Measurements from ENCODE around the gene CENPC.
"Not testable (repeated sequence)": the region's sequence is repeated elsewhere in the genome, so short reads cannot be mapped to it uniquely, and the experiment has no call there.

Gene CENPC

DNA sequence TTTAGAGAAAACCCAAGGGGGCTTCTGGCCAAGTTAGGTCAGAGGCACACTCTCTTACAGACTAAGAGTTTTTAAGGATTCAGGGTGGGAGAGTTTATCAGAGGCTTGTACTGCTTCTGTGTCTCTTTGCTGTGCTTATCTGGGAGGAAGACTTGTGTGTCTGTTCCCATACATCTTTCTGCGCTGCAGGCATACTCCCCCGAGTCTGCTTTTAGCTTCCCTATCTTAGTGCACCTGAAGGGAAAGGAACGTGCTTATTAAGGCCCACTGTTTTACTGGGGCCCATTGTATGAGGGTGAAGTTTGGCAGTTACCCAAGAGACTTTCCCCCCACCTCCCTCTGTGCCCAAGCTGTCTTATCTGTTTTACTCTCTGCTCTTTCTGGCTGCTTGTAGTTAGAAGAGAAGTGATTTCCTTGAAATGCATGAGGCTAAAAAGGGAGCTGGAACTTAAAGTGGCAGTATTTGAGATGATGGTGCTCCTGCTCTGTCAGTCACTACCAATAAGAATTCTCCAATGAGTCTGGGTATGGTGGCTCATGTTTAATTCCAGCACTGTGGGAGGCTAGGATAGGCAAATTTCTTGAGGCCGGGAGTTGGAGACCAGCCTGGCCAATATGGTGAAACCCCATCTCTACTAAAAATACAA, 7.0 kb upstream of the CENPC start:
- DNase-seq (ENCODE audit: low read depth), result not testable (repeated sequence)

DNA sequence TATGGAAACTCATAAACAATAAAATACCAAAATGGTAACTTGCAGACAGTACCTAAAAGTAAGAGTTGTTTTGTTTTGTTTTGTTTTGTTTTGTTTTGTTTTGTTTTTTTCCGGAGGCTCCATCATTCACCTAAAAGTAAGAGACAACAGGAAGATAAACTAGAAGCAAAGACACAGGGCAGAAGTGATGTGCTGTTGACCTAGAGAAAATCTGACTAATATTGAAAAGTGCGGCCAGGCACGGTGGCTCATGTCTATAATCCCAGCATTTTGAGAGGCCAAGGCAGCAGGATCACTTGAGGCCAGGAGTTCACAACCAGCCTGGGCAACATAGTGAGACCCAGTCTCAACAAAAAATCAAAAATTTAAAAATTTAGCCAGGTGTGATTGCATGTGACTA, 5.6 kb upstream of the CENPC start:
- no peak for DNase-seq (ENCODE audit: low read depth)

DNA sequence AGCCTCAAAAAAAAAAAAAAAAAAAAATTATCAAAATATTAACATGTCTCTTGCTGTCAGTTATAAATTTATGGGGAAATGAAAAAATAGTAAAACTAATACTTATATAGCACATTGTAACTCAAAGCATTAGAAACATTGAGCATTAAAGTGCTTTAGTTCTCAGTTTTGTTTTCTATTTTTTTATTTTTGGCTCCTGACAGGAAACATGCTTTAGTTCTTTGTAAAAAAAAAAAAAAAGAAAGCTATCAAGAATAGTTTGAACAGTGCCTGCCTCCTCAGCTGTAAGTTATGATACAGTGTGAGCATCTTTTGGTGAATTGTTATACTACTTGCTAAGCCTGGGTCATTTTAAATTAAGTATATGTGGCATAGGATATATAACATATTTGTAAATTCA, 5.1 kb upstream of the CENPC start:
- DNase-seq (ENCODE audit: low read depth), result no peak

DNA sequence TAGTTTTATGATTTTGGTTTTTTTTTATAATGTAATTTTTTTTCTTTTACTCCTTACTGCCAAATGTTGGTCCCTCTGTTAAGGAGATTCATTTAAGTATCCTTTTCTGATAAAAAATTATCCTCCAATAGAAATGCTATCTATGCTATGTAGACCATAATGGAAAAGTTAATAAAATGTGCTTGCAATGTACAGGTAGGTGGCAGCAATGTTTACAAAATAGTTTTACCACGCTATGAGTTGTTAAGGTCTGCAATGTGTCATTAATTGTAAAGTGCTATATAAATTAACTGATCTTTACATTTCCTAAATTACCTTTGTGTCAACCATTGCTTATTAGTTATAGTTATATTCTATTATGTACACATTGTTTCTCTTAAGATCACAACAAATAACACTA, 3.8 kb upstream of the CENPC start:
- DNase-seq (ENCODE audit: low read depth), result no peak

DNA sequence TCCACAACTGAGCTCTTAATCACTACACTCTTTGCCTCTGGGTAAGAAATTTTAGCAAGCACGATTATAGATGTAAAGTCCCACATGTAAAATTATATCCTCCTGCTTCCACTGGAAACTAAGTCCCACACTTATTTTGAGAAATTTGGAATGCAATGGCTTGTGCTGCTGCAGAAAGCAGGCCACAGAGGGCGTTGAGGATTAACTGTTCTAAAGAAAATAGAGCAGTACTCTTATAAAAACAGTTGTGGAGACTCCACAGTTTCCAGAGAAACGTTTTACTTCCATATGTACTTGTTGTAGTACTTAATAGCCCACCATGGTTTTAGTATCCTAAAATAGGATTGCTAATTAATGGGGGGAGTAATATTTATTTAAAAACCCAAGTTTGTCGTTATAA, 1.7 kb upstream of the CENPC start:
- no peak for DNase-seq (ENCODE audit: low read depth)

DNA sequence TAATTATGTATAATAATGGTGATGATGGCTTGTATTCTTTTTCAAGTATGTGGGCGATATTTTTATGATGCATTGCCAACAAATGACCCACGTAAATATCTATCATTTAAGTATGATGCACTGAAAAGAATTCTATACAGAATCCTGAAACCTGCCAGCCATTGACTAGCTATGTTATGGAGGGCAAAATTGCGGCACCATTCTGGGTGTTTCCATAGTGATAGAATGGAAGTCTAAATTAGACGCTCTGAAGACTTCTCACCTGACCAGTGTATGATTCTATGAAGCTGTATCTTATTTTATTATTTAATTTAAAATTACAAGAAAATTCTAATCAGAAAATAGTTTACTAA, 677 bp upstream of the CENPC start:
- DNase-seq (ENCODE audit: low read depth), result no peak

DNA sequence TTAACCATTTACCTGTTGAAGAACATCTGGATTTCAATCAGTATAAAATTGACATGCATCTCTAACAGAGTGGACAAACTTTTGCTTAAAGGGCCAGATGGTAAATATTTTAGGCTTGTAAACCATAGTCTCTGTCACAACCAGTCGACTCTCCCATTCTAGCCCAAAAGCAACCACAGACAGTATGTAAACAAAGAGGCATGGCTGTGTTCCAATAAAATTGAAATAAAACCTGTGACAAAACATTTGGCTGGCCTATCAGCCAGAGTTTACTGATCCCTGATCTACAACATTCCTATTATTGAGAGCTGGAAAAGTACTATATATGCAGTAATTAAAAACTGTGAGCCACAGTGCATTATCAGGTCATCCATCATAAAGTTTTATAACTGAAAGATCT, 3.2 kb downstream of the CENPC start:
- DNase-seq (ENCODE audit: low read depth), result no peak

DNA sequence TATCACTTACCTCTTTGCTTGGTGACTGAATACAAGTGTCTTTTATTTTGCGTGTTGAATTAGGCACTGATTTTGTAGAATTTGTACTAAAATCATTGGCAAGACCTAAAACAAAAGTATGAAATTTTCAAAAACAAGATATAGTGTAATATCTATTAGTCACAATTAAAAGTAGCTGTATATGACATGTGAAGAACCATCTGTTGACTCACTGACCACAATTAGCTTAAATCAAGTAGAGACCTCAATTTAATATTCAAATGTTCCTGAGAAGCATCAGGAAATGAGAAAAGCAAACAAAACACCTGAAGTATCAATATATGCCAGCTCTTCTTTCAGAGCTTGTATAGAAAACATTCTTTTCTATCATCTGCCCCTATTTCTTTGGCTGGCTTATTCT, 5.5 kb downstream of the CENPC start:
- DNase-seq (ENCODE audit: low read depth), result no peak

DNA sequence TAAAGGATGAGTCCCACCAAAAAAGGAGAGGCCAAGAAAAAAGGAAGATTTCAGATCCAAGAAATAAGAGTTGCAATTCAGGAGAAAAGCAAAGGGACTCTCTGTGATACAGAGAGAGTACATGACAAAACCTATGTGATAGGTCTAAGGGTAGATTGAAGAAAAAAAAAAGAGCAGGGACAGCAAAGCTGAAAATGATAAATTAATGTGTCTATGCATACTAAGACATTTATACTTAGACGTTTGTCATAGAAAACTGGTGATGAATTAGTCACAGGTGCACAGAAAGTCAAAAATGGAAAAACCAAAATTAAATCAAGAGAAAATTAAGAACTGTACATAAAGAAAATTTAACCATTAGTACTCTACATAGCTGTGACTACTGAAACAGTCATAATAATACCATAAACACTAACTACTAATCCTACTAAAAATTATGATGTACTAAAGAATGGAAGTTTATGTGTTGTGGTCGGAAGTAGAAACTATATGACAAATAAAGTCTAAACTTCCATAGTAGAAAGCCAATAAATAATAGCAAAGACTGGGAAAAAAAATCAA, 9.9 kb downstream of the CENPC start:
- no peak for DNase-seq (ENCODE audit: low read depth)

DNA sequence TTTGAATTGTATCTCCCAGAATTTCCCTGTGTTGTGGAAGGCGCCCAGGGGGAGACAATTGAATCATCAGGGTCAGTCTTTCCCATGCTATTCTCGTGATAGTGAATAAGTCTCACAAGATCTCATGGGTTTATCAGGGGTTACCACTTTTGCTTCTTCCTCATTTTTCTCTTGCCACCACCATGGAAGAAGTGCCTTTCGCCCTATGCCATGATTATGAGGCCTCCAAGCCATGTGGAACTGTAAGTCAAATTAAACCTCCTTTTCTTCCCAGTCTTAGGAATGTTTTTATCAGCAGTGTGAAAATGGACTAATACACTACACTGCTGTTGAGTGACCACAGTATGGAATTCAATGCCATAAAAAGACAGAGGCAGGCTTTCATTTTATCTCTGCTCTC, 12.2 kb downstream of the CENPC start:
- no peak for DNase-seq (ENCODE audit: low read depth)

DNA sequence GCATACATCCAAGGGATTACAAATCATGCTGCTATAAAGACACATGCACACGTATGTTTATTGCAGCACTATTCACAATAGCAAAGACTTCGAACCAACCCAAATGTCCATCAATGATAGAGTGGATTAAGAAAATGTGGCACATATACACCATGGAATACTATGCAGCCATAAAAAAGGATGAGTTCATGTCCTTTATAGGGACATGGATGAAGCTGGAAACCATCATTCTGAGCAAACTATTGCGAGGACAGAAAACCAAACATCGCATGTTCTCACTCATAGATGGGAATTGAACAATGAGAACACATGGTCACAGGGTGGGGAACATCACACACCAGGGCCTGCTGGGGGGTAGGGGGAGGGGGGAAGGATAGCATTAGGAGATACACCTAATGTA, 12.9 kb downstream of the CENPC start:
- DNase-seq (ENCODE audit: low read depth), result not testable (repeated sequence)

DNA sequence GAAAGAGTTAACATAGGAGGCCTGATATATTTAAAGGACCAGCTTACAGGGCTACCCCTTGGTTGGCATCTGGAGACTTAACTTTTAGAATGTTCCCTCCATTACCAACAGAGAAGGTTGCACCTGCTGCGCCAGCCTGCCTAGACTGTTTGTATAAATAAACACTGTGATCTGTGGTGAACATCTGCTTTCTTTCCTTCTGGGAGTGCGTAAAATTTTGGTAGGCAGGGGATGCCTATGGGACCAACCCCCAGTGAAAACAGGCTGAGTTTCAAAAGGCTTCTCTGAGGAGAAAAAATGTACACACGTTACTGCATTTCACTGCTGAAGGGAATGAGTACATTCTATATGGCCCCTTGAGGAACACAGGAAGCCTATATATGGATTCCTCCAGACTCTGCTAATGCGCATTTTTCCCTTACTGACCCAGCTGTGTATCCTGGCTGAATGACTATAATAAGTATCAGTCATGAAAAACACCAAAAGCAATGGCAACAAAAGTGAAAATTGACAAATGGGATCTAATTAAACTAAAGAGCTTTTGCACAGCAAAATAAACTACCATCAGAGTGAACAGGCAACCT, 13.8 kb downstream of the CENPC start:
- DNase-seq (ENCODE audit: low read depth), result no peak

DNA sequence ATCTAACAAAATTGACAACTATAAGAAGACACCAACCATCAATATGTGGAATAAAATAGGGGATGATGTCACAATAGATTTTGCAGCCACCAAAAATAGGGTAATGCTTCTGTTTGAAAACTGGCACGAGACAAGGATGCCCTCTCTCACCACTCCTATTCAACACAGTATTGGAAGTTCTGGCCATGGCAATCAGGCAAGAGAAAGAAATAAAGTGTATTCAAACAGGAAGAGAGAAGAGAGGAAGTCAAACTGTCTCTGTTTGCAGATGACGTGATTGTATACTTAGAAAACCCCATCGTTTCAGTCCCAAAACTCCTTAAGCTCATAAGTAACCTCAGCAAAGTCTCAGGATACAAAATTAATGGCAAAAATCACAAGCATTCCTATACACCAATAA, 21.2 kb downstream of the CENPC start:
- DNase-seq (ENCODE audit: low read depth), result not testable (repeated sequence)

DNA sequence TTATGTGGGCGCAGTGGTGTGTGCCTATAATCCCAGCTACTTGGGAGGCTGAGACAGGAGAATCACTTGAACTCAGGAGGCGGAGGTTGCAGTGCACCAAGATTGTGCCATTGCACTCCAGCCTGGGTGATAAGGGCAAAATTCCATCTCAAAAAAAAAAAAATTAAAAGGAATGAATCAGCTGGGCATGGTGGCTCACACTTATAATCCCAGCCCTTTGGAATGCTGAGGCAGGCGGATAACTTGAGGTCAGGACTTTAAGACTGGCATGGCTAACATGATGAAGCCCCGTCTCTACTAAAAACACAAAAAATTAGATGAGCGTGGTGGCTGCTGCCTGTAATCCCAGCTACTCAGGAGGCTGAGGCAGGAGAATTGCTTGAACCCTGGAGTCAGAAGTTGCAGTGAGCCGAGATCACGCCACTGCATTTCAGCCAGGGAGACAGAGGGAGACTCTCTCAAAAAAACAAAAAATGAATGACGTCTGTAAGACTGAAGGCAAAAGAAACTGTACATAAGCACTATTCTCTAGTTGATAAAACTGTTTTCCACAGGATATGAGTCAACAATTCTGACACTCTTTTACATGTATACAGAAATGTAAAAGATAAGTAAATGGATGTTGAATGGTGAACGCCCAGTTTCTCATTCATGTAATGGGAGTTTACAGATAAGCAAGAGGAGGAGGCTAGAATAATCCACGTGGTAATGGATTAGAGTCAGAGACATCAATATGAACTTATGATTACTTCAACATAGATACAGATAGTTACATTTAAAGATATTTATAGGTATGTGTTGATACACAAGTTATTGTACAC, 22.2 kb downstream of the CENPC start:
- no peak for DNase-seq (ENCODE audit: low read depth)

DNA sequence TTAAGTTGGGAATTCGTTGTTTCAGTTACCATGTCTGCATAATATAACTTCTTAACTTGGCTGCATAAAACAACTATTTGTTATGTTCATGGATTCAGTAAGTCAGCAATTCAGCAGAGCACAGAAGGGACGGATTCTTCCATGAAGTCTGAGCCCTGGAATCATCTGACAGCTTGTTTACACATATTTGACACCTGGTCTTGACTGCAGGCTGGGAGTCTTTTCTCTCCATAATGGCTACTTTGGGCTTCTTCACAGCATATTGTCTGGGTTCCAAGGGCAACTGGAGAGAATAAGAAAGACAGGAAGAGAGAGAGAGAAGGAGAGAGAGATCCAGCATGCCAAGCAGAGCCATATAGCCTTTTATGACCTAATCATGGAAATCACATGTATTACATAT, 23.1 kb downstream of the CENPC start:
- DNase-seq (ENCODE audit: low read depth), result no peak

DNA sequence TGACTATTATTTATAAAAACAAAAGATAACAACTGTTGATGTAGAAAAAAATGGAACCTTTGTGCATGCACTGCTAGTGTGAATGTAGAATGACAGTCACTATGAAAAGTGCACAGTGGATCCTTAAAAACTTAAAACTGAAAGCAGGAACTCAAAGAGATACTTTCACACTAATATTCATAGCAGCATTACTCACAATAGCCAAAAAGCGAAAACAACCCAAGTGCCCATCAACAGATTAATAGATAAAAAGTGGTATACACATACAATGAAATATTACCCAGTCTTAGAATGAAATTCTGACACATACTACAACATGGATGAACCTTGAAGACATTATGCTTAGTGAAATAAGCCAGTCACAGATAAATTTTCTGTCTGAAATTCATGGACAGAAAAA, 23.8 kb downstream of the CENPC start:
- no peak for DNase-seq (ENCODE audit: low read depth)

DNA sequence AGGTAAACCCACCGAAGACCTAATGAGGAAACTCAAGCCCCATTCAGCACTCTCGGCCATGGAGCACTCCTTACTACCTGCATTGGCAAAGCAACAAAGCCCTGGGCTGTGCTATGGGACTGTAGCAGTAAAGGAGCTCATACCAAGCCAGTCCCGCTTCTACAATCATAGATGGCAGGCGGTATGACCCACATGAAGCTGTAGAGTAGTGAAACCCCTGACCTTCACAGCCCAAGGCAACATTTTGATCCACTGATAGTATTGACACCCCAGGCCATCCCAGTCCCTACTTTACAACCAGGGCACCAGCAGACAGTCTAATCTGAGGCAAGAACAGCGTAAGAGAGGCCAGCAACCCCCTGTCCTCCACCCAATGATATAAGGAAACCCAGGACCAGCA, 25.2 kb downstream of the CENPC start:
- no peak for DNase-seq (ENCODE audit: low read depth)

DNA sequence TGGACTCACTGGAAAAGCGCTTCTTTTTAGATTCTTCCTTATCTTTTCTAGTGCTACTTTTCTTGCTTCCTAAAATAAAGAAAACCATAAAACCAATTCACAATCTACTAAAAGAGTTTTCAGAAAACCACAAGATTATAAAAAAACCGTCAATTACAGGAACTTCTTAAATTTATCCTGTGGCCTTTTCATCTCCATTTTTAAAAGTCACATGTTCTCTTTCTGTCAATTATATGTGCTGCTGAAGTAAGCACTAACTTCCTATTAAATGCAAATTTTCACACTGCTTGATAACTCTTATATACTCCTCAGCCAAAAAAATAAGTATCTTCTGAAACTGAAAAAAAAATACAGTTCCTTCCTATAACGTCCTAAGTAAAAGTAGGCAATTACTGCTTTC, 32.8 kb downstream of the CENPC start:
- no peak for DNase-seq (ENCODE audit: low read depth)

DNA sequence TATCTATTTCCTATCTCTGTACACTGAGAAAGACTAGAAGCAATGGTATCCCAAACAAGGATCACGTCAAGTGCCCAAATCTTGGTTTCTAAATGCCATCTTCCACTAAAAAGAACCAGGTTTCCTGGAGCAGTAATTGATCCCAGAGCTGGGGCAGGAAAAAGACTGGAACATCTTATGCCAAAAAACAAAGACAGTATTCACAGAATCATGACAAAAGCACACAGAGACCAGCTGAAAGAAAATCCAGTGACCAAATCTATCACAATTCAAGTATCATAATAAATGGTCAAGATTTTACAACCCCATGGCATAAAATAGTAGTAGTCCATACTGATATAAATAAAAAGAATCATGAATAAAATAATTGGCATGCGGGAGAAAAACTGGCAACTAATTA, 44.9 kb downstream of the CENPC start:
- no peak for DNase-seq (ENCODE audit: low read depth)

DNA sequence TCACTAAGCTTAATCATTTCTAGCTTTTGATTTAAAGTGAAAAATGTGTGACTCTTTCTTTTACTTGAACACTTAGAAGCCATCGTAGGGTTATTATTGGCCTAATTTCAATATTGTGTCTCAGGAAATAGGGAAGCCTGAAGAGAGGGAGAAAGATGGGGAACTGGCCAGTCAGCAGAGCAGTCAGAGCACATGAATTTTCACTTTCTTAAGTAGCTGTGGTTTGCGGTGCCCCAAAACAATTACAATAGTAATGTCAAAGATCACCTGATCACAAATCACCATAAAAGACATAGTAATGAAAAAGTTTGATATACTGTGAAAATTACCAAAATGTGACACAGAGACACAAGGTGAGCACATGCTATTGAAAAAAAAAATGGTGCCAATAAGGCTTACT, 45.5 kb downstream of the CENPC start:
- DNase-seq (ENCODE audit: low read depth), result no peak

DNA sequence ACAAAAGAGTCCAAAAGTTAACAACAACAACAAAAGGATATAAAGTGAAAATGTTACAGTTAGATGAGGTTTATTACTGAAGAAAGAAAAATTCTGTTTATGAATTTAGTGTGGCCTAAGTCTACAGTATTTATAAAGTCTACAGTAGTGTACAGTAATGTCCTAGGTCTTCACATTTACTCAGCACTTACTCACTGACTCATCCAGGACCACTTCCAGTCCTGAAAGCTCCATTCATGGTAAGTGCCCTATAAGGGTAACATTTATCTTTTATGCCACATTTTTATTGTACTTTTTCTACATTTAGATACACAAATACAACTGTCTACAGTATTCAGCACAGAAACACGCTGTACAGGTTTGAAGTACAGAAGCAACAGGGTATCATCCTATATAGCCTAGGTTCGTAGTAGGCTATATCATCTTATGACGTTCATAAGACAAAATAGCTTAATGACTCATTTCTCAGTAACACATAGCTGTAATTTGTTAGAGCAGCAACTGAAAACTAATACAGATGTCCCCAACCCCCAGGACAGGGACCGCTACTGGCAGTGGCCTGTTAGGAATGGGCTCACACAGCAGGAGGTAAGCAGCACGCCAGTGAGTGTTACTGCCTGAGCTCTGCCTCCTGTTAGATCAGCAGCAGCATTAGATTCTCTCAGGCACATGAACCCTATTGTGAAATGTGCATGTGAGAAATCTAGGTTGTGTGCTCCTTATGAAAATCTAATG, 61.3 kb downstream of the CENPC start:
- no peak for DNase-seq (ENCODE audit: low read depth)

DNA sequence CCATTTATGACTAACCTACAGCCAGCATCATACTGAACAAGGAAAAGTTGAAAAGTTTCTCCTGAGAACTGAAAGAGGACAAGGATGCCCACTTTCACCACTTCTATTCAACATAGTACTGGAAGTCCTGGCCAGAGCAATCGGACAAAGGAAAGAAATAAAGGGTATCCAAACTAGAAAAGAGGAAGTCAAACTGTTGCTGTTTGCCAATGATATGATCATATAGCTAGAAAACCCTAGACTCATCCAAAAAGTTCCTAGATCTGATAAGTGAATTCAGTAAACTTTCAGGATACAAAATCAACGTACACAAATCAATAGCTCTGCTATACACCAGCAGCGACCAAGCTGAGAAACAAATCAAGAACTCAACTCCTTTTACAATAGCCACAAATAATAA, 64.5 kb downstream of the CENPC start:
- no peak for DNase-seq (ENCODE audit: low read depth)

DNA sequence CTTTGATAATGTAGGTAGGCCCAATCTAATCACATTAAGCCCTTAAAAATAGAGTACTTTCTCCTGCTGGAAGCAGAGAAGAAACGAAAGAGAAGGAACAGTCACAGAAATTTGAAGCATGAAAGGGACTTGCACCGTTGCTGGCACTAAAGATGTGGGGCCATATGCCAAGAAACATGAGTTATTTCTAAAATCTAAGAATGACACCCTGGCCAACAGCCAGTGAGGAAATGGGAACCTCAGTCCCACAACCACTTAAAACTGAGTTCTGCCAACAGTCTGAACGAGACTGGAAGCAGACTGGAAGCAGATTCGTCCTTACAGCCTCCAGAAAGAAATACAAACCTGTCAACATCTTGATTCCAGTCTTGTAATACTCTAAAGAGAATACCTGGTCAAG, 70.1 kb downstream of the CENPC start:
- DNase-seq (ENCODE audit: low read depth), result no peak

Measured in stimulated activated CD8-positive, alpha-beta memory T cell treated with anti-CD3 and anti-CD28 coated beads, Interleukin-15, amount 100 ng/mL, for 24 hours (primary cell).